Stimulated activated CD4-positive, alpha-beta T cell treated with anti-CD3 and anti-CD28 coated beads, Interleukin-4, amount 100 ng/mL, for 1 hour (primary cell): ENCODE results near the gene MGLL.
"Not testable (repeated sequence)": the region's sequence is repeated elsewhere in the genome, so short reads cannot be mapped to it uniquely, and the experiment has no call there.

Experiments
- DNase-seq: peaks from one replicate; pipeline ENCODE4 v3.0.0-alpha.2; 2020

Gene MGLL

GRCh38 chr3:127684871-127685707, 137.2 kb downstream of the MGLL start:
- DNase-seq: no peak

DNA sequence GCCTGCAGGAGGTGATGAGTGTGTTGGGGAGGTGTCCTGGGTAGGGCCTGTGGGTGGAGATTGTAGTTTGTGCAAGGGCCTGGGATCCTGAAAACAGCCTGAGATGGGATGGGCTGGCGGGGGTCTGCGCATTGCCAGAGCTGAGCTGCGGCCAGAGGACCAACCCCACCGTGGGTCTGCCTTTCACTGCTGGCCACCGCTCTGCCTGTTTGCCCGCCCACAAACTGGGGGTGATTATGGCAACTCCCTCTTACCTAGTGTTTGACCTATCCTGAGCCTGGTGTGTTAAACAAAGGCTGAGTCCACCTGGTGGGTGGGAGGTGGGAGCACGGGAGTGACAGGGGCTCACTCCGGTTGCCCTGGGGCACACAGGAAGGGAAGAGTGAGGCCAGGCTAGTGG, 139.8 kb downstream of the MGLL start:
- no peak for DNase-seq

DNA sequence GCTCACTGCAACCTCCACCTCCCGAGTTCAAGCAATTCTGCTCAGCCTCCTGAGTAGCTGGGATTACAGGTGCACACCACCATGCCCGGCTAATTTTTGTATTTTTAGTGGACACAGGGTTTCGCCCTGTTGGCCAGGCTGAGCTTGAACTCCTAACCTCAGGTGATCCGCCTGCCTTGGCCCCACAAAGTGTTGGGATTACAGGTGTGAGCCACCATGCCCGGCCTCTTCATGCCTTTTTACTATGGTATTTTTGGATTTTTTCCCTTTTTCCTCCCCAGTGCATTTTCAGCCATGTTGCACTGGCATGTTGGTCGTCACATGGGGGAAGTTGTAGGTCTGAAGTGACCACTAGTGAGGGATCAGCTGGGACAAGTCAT, 140.2 kb downstream of the MGLL start:
- not testable (repeated sequence) for DNase-seq

- no peak for DNase-seq
These were observed 141.5 kb downstream of the MGLL start for GRCh38 chr3:127680798-127681221.

GRCh38 chr3:127680146-127680661, 142.1 kb downstream of the MGLL start:
- DNase-seq: no peak

- DNase-seq: no peak
These were observed 142.7 kb downstream of the MGLL start for GRCh38 chr3:127679534-127680145.

DNA sequence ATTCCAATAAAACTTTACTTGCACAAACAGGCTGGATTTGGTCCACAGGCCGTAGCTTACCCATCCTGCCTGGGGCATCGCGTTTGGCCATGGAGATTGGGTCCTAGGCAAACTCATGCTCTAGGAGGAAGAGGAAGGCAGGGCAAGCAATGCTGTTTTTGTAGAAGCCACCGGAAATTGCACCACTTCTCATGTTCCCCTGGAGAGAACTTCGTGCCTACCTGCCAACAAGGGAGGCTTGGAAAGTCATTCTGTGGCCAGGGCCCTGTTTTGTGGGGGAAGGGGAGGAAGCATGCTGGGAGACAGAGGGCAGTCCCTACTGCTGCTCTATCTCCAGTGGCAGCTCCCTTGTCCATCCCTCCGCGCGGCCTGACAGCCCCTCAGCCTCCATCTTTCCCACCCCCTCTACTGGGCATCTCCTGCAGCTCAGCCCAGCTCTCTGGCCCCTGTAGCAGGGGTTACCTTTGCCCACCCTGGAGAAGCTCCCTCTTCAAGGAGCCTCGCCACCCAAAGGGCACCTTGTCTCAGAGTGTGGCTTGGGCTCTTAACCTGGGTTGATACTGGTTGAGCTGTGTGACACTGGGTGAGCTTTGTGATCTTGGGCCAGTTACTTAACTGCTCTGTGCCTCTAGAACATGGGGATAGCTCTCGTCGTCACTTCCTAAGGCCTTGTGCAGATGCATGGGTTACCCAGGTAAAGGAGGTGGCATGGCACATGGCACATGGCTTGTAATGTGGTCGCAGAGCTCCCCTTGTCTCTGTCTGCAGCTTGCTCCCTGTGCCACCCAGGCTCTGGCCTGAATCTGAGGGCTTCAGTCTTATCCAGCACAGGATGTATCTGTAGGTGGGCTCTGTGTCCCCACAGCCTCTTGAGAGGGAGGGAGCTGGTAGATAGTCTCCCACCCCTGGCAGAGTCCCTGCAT, 143.4 kb downstream of the MGLL start:
- no peak for DNase-seq

- DNase-seq: no peak
These were observed 144.1 kb downstream of the MGLL start for GRCh38 chr3:127678315-127678599.

- DNase-seq: no peak
These were observed 144.6 kb downstream of the MGLL start for GRCh38 chr3:127677541-127678314.

GRCh38 chr3:127676921-127677351, 145.4 kb downstream of the MGLL start:
- DNase-seq: no peak

- no peak for DNase-seq
These were observed 145.9 kb downstream of the MGLL start for GRCh38 chr3:127676456-127676855.

- no peak for DNase-seq
These were observed 146.5 kb downstream of the MGLL start for GRCh38 chr3:127675651-127676391.

DNA sequence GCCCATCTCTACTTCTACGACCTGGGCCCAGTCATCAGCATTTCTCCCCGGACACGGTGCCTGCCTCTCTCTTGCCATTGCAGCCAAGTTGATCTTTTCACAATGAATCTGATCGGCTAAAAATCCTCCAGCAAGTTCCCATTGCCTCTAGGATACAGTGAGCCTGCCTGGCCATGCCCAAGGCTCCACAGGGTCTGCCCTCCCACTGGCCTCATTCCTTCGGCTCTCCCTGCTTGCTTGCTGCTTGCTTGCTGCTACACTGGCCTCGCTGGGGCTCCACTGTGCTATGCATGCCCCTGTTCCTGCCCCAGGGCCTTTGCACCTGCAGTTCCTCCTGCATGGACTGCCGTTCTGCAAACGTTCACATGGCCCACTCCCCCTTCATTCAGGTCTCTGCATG, 147.5 kb downstream of the MGLL start:
- DNase-seq: no peak

- no peak for DNase-seq
These were observed 148.1 kb downstream of the MGLL start for GRCh38 chr3:127674101-127674721.

- peak; percentile 52 for DNase-seq
These were observed 148.9 kb downstream of the MGLL start for GRCh38 chr3:127673191-127674100.

DNA sequence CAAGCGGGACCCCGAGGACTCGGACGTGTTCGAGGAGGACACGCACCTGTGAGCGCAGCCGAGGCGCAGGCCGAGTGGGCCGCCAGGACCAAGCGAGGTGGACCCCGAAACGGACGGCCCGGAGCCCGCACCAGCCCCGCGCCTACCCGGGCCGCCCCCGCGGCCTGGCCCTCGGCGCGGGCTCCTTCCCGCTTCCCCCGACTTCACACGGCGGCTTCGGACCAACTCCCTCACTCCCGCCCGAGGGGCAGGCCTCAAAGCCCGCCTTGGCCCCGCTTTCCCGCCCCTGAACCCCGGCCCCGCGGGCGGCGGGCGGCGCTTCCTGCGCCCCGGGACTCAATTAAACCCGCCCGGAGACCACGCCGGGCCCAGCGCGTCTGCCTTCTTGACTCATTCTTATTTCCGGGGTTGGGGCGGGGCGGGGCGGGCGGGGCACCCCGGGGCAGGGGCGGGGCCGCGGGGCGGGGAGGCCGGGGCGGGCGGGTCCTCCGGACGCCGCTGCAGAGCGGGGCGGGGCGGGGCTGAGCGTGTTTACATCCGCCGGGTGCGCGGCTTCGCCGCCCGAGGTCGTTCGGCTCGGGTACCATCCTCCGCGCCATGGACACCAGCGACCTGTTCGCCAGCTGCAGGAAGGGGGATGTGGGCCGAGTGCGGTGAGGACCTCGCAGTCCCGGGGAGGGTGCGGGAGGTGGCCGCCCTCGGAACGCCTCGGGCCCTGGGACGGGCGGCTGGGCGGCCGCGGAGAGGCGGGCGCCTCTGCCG, 149.7 kb downstream of the MGLL start, which contains the start of gene ABTB1:
ABTB1 (plus strand) TSS at position 524 of the 762 bp plus-strand sequence; CDS start at position 598, 74 bp downstream.
- peak; percentile 89 for DNase-seq

DNA sequence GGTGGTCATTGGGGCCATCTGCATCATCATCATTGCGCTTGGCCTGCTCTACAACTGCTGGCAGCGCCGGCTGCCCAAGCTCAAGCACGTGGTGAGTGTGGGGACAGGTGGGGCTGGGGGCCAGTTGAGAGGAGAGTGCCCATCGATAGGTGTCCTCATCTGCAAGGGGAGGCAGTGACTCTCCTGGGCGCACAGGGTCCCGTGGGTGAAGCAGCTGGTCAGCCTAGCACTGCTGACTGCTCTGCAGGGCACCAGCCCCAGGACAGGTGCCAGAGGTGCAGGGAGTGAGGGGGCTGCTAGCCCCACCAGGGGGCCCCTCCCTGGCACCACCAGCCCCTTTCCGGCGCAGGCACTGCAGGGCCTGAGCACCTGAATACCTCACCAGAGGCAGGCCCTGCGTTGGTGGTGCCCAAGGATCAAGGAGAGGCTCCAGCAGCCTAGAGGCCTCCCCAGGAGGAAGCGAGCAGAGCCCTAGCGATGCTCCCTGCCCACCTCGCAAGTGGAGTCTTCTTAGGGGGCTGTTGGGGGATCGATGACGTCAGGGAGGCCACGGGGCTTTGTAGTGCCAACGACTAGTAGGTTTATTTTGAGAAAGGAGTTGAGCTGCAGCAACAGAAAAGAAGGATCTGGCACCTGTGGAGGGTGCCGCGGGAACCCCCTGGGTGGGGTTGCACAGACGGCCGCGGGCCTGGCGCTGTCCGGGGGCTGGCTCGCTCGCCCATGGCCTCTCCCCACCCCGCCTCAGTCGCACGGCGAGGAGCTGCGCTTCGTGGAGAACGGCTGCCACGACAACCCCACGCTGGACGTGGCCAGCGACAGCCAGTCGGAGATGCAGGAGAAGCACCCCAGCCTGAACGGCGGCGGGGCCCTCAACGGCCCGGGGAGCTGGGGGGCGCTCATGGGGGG, 150.5 kb downstream of the MGLL start:
- DNase-seq: peak; percentile 33
